ENCODE results near the gene UBASH3B.

DNA sequence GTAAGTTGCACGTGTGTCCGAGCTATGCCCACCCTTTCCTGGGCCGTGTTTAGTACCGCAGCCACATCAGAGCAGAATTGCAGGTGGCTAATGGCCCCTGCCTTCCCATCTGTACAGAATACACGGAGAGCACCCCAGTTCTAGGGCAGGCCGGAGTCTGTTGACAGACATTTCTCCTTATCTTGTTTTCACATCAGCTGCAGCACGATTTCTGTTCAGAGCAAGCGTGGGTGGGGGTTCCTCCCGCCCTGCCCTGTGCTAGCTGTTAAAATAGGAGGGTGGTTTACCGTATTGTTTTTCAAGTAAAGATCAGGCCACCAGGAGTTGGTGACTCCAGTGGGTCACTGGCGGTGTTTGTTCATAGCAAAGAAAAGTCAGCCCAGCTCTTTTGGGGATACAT, 41.1 kb downstream of the UBASH3B start:
- TF ChIP-seq, protein P1, sequence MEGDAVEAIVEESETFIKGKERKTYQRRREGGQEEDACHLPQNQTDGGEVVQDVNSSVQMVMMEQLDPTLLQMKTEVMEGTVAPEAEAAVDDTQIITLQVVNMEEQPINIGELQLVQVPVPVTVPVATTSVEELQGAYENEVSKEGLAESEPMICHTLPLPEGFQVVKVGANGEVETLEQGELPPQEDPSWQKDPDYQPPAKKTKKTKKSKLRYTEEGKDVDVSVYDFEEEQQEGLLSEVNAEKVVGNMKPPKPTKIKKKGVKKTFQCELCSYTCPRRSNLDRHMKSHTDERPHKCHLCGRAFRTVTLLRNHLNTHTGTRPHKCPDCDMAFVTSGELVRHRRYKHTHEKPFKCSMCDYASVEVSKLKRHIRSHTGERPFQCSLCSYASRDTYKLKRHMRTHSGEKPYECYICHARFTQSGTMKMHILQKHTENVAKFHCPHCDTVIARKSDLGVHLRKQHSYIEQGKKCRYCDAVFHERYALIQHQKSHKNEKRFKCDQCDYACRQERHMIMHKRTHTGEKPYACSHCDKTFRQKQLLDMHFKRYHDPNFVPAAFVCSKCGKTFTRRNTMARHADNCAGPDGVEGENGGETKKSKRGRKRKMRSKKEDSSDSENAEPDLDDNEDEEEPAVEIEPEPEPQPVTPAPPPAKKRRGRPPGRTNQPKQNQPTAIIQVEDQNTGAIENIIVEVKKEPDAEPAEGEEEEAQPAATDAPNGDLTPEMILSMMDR (IDR thresholded peaks at IDR 0.05; ENCODE audit: poor library complexity) = no peak
- TF ChIP-seq EZH2phosphoT487 (IDR thresholded peaks at IDR 0.05; ENCODE audit: low read depth, severe bottlenecking, unreplicated experiment) (no peak), EZH2 (IDR thresholded peaks at IDR 0.05; ENCODE audit: borderline replicate concordance) (no peak)
